ENCODE results near the gene PHF10.

GRCh38 chr6:169685860-169686259 is 38.4 kb downstream of the PHF10 start:
- TF ChIP-seq RCOR1 (IDR thresholded peaks at IDR 0.05; ENCODE audit: insufficient replicate concordance, low read length) (no peak), CTCF (conservative IDR thresholded peaks at IDR 0.05; ENCODE audit: low read depth, low read length) (no peak), POLR2A (IDR thresholded peaks at IDR 0.05; ENCODE audit: low read depth, low read length) (no peak), MAZ (IDR thresholded peaks at IDR 0.05; ENCODE audit: borderline replicate concordance, low read depth, low read length) (no peak), CHD1 (IDR thresholded peaks at IDR 0.05; ENCODE audit: low read depth, low read length) (no peak)
- TF ChIP-seq, protein P1, sequence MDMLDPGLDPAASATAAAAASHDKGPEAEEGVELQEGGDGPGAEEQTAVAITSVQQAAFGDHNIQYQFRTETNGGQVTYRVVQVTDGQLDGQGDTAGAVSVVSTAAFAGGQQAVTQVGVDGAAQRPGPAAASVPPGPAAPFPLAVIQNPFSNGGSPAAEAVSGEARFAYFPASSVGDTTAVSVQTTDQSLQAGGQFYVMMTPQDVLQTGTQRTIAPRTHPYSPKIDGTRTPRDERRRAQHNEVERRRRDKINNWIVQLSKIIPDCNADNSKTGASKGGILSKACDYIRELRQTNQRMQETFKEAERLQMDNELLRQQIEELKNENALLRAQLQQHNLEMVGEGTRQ (IDR thresholded peaks at IDR 0.05; ENCODE audit: low read depth, low read length), result no peak

Data from IMR-90 (cell line).